NCI-H2081 treated with DMSO at 0.1 percent for 48 hours (cell line): ENCODE data around the gene GALNT9.

Experiments used
- DNase-seq: peaks from one replicate; lab custom pipeline; 2025; lab: John Stamatoyannopoulos, UW

The GALNT9 gene

DNA sequence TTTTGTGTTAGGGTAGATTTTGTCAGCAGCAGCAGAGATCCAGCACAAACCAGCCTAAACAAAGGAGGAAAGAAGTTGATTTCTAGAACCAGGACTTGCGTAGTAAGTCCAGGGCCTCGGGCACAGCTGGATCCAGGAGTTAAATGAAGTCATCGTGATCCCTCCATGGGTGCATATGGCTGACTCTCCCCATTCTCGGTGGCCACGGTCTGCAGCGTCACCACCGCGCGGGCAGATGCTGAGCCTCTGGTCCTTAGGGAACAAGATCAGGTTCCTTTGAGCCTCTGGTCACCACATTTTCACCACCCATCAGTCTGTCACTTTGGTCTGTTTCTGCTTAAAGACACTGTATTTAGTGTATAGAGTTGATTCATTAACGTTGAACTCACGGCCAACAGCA lies 14.8 kb upstream of the GALNT9 start:
- no peak for DNase-seq

- DNase-seq, result no peak
Measured at GRCh38 chr12:132343294-132344004, 14.1 kb upstream of the GALNT9 start.

- DNase-seq, result no peak
Measured at GRCh38 chr12:132342251-132343227, 13.2 kb upstream of the GALNT9 start.

- no peak for DNase-seq
Measured at GRCh38 chr12:132341318-132342050, 12.1 kb upstream of the GALNT9 start.

- DNase-seq, result no peak
Measured at GRCh38 chr12:132340266-132341035, 11.1 kb upstream of the GALNT9 start.

DNA sequence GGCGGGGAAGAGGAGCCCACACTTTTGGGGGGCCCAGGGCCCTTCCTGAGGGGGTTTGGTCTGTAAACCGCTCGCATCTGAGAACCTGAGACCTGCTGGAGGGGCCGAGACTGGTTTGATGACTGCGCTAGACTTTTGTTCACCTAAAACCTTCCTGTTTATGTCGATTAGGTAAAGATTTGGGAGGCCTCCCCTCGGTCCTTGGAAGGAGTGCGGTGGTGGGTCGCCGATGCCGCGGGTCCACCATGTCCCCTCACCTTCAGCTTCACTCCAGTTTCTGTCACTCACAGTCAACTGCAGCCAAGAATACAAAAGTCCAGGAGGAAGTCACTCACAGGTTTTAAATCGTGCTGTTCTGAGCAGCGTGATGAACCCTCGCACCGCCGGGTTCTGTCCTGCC lies 10.5 kb upstream of the GALNT9 start:
- no peak for DNase-seq

- DNase-seq, result no peak
Measured at GRCh38 chr12:132338781-132339180, 9.4 kb upstream of the GALNT9 start.

DNA sequence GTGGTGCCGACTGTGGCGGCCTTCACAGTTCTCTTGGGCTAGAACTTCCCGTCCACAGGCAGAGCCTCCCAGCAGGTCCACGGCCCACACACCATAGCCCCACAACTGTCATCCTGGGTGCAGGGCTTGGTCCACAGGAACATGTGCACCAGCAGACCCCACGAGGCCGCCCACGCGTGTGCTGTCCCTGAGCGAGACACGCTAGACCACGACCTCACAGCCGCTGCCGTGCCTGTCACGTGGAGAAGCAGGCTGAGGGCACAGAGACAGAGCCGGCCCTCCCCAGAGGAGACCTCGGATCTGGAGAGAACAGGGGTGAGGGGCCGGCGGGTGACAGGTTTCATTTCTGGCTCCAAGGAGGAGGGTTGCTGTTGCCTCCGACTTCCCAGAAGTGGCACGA lies 8.9 kb upstream of the GALNT9 start:
- no peak for DNase-seq

DNA sequence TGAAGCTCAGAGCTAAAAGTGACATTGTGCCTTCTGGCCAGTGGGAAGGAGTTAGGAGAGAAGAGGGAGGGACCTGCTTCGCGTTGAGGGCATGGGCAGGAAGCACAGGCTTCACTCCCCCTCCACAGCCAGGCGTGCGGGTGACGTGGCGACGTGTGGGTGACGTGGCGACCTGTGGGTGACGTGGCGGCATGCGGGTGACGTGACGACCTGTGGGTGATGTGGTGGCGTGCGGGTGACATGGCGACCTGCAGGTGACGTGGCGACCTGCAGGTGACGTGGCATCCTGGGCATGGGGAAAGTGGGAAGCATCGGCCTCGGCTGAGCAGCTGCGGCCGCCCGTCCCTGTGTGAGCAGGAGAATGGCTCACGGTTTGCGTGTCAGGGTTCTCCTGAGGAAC lies 8.2 kb upstream of the GALNT9 start:
- no peak for DNase-seq

DNA sequence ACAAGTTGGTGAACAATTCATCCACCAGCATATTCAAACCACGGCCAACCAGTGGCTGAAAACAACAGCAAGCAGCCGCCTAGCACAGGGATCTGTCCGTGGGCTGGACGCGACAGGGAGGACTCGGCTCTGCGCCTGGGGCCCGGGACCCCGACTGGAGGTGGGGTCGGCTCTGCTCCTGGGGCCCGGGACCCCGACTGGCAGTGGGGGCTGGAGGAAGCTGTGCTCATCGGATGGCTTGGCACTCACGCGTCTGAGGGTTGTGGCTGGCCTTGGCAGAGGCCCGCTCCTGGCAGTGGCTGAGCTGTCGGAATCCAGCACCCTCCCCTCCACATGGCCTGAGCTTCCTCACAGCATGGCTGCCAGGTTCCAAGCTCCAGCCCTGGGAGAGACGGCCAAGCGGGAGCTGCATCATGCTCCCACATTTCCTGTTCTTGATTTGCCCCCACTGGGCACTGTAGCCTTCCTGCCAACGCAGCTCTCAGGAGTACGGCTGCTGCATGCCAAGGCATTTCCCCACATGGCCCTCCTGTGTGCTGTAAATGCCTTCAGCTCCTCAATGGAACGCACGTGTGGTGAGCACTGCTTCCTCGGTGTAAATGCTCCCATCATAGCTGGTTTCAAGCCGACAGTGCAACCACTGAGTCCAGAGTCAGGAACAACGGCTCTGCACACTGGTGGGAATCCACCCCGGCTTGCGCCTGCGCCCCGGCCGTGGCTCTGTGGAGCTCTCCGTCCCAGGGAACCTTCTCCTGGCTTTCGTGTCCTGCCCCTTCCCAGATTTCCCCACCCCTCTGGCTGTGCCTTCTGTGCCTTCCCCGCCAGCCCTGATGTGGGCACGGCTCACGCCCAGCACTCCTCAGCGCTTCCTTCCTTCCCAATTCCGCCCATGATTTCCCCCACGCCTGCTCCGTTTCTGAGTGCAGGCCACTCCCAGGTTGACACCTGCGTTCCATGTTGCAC lies 7.3 kb upstream of the GALNT9 start:
- DNase-seq, result no peak

DNA sequence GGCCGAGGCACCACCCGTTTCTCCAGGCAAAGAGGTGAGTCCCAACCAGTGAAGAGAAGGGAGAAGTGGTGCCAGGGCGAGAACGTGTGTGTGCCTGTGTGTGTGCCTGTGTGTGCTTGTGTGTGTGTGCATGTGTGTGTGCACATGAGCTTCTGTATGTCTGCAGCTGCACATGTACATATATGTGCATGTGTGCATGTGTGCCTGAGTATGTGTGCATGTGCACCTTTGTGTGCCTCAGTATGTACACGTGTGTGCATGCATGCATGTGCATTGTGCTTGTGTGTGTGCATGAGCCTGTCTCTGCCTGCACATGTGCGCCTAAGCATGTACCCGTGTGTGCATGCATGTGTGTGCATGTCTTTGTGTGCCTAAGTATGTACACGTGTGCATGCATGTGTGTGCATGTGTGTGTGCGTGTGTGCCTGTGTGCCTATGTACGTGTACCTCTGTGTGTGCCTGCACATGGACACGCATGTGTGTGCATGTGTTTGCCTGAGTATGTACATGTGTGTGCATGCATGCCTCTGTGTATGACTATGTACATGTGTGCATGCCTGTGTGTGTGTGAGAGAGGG lies 5.9 kb upstream of the GALNT9 start:
- DNase-seq, result no peak

GRCh38 chr12:132333766-132334165 lies 4.4 kb upstream of the GALNT9 start:
- no peak for DNase-seq

- no peak for DNase-seq
Measured at GRCh38 chr12:132333273-132333672, 3.9 kb upstream of the GALNT9 start.

GRCh38 chr12:132330549-132330881 lies 1.1 kb upstream of the GALNT9 start:
- no peak for DNase-seq

GRCh38 chr12:132329720-132330548 lies 545 bp upstream of the GALNT9 start:
- no peak for DNase-seq

DNA sequence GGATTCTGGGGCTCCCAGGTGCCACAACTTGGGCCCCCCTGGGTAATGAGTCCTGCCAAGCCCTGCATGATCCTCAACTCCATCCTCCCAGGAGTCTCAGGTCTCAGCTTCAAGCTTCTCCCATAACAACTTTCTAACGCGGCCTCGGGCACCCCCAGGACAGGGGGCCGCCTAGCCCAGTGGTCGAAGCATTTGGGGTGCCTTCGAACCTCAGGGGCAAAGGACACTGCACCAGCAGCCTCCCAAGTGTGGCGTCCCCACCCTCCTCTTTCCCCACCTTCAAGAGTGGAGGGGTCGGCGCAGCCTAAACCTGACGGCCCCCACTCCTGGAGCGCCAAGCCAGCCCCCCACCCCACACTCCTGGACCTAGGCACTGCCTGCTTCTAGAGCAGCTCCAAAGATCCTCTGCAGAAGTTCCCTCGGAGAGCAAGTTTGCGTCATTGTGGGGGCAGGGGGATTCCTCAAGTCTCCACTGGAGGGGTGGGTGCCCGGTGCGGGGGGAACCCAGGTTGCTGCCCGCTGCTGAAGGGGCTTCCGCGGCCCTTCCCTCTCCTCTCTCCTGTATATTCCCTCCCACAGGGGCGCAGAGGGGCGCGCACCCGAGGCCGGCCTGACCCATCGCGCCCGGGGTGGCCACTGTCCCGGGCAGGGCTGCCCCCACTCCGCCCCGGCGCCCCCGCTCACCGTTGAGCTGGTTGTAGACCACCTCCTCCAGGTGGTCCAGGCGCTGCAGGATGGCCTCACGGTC lies 933 bp downstream of the GALNT9 start:
- DNase-seq, result no peak

DNA sequence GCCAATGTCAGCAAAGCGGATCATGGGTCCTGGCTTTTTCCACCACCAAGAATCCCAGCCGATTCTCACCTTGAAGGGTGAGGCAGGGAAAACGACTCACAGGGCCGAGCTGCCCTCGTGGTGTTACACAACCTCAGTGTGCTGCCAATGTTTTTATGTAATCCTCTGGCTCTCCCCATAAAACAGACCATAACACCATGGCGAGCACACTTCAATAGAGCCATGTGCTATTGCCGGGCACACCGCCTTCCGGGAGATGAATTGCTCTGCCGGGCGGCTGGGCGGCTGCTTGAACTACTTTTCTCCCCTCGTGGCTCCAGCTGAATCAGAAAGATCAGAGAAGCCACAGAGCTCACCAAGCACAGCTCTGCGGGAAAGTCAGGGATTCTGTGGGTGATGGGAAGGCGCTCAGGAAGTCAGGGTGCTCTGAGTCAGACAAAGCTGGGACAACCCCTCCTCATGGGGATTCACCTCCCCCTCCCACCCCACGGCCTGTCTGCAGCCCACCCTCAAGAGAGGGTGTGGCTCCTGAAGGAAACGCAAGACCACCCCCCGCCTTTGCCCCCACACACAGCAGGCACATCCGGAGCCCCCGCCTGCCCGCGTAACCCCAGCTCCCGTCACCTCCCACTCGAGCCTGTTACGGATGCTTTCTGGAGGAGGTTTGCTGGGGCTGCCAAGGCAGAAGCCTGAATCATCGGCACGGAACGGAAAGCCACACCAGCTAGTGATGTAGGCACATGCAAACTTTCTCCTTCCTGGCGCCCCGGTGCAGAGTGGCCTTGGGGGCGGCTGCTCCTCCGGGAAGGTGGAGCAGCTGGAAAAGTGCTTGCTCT lies 1.8 kb downstream of the GALNT9 start:
- no peak for DNase-seq

- DNase-seq, result no peak
Measured at GRCh38 chr12:132326646-132327045, 2.7 kb downstream of the GALNT9 start.
